ENCODE data around the gene SYNE2. TPM values are rescaled to one million over a fixed set of nuclear protein-coding genes. Genes with fewer than 3 reads are reported as not detected.

SYNE2 gene
- total RNA-seq, 1 donor from 2014 or later: 28.4 TPM

- H3K36me3 Mint-ChIP-seq (ENCODE audit: unreplicated experiment): peaks cover 2% of the 10 kb centered on the region
- H3K4me1 Mint-ChIP-seq (ENCODE audit: unreplicated experiment): peaks cover 50% of the 10 kb centered on the region
- H3K4me3 Mint-ChIP-seq (ENCODE audit: unreplicated experiment): no peak overlapping the region
- H3K27me3 Mint-ChIP-seq (ENCODE audit: unreplicated experiment): no peaks in the 10 kb centered on the region
- peak overlapping the region; percentile 38 for H3K27ac Mint-ChIP-seq (ENCODE audit: unreplicated experiment)
- H3K9me3 Mint-ChIP-seq (ENCODE audit: unreplicated experiment): no peaks in the 10 kb centered on the region
- TF ChIP-seq, protein P1, sequence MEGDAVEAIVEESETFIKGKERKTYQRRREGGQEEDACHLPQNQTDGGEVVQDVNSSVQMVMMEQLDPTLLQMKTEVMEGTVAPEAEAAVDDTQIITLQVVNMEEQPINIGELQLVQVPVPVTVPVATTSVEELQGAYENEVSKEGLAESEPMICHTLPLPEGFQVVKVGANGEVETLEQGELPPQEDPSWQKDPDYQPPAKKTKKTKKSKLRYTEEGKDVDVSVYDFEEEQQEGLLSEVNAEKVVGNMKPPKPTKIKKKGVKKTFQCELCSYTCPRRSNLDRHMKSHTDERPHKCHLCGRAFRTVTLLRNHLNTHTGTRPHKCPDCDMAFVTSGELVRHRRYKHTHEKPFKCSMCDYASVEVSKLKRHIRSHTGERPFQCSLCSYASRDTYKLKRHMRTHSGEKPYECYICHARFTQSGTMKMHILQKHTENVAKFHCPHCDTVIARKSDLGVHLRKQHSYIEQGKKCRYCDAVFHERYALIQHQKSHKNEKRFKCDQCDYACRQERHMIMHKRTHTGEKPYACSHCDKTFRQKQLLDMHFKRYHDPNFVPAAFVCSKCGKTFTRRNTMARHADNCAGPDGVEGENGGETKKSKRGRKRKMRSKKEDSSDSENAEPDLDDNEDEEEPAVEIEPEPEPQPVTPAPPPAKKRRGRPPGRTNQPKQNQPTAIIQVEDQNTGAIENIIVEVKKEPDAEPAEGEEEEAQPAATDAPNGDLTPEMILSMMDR (IDR thresholded peaks at IDR 0.05): no peak
- no peak for DNase-seq (ENCODE audit: extremely low spot score, unreplicated experiment)
Observed at GRCh38 chr14:63891148-63891975, 38.6 kb downstream of the SYNE2 start.

DNA sequence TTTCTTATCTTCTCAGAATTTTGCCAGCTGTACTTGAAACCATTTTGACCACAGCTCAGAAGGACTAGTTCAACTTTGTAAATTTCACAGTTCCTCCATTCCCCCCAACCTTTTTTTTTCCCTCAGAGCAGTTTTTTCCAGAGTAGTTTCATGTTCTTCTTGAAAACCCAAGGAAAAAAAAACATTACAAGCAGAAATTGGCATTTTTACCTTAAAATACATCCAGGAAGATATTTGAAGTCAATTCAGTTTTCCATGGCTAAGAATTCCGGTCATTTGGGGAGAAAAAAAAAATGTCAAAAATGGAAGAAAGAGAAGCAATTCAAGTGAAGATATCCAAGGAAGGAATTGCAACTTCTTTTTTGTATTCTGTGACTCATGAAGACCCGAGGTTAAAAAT lies 39.5 kb downstream of the SYNE2 start:
- TF ChIP-seq, protein P1 (IDR thresholded peaks at IDR 0.05): no peak

DNA sequence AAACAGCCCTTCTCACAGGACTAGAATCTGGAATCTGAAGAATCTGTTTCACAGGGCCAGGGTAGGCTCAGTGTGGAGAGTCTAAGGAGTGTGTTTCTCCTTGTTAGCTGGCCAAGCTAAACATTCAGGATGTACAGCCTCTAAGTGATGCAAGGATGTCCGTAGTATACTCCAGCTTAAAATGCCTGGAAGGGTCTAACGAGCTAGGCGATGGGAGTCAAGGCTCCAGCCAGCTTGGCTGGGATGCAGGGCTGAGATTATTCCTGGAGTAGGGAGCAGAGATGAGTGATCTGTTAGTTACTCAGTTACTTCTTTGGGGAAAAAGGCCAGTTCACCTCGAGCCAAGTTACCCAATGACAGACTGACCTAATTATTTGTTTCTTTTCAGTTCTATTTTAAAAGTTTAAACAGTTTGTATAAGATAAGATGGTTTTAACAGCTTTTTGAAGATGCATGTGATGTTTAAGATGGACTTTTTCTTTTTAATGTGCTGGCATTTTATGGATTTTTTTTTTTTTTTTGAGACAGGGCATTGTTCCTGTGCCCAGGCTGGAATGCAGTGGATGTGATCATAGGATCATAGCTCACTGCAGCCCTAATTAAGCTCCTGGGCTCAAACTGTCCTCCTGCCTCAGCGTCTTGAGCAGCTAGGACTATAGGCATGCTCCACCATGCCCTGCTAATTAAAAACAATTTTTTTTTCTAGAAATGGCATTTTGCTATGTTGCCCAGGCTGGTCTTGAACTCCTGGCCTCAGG lies 41.1 kb downstream of the SYNE2 start:
- H3K4me1 Mint-ChIP-seq (ENCODE audit: unreplicated experiment): peaks cover 71% of the 10 kb centered on the region
- H3K27me3 Mint-ChIP-seq (ENCODE audit: unreplicated experiment): no peaks in the 10 kb centered on the region
- DNase-seq (ENCODE audit: extremely low spot score, unreplicated experiment): no peak
- TF ChIP-seq, protein P1 (IDR thresholded peaks at IDR 0.05): no peak
- H3K4me3 Mint-ChIP-seq (ENCODE audit: unreplicated experiment): peak overlapping the region; percentile 37
- H3K27ac Mint-ChIP-seq (ENCODE audit: unreplicated experiment): peak overlapping the region; percentile 88
- no peaks in the 10 kb centered on the region for H3K9me3 Mint-ChIP-seq (ENCODE audit: unreplicated experiment)
- H3K36me3 Mint-ChIP-seq (ENCODE audit: unreplicated experiment): no peaks in the 10 kb centered on the region

More for the DNA sequence above, 39.5 kb downstream of the SYNE2 start:
- H3K36me3 Mint-ChIP-seq (ENCODE audit: unreplicated experiment): peaks cover 2% of the 10 kb centered on the region
- H3K27me3 Mint-ChIP-seq (ENCODE audit: unreplicated experiment): no peaks in the 10 kb centered on the region
- DNase-seq (ENCODE audit: extremely low spot score, unreplicated experiment): no peak
- H3K4me1 Mint-ChIP-seq (ENCODE audit: unreplicated experiment): peaks cover 58% of the 10 kb centered on the region
- no peaks in the 10 kb centered on the region for H3K9me3 Mint-ChIP-seq (ENCODE audit: unreplicated experiment)
- no peak overlapping the region for H3K4me3 Mint-ChIP-seq (ENCODE audit: unreplicated experiment)
- peak overlapping the region; percentile 88 for H3K27ac Mint-ChIP-seq (ENCODE audit: unreplicated experiment)

GRCh38 chr14:63895510-63895909 lies 42.7 kb downstream of the SYNE2 start:
- peak overlapping the region; percentile 93 for H3K27ac Mint-ChIP-seq (ENCODE audit: unreplicated experiment)
- H3K27me3 Mint-ChIP-seq (ENCODE audit: unreplicated experiment): no peaks in the 10 kb centered on the region
- TF ChIP-seq, protein P1 (IDR thresholded peaks at IDR 0.05): no peak
- no peaks in the 10 kb centered on the region for H3K9me3 Mint-ChIP-seq (ENCODE audit: unreplicated experiment)
- peaks cover 76% of the 10 kb centered on the region for H3K4me1 Mint-ChIP-seq (ENCODE audit: unreplicated experiment)
- DNase-seq (ENCODE audit: extremely low spot score, unreplicated experiment): no peak
- H3K4me3 Mint-ChIP-seq (ENCODE audit: unreplicated experiment): no peak overlapping the region
- H3K36me3 Mint-ChIP-seq (ENCODE audit: unreplicated experiment): peaks cover 3% of the 10 kb centered on the region

GRCh38 chr14:63896278-63896720 lies 43.5 kb downstream of the SYNE2 start:
- Mint-ChIP-seq H3K27ac (ENCODE audit: unreplicated experiment) (peak overlapping the region; percentile 93), H3K9me3 (ENCODE audit: unreplicated experiment) (no peaks in the 10 kb centered on the region), H3K4me3 (ENCODE audit: unreplicated experiment) (peak overlapping the region; percentile 30), H3K4me1 (ENCODE audit: unreplicated experiment) (peaks cover 77% of the 10 kb centered on the region), H3K36me3 (ENCODE audit: unreplicated experiment) (peaks cover 3% of the 10 kb centered on the region), H3K27me3 (ENCODE audit: unreplicated experiment) (no peaks in the 10 kb centered on the region)
- DNase-seq (ENCODE audit: extremely low spot score, unreplicated experiment): no peak
- TF ChIP-seq, protein P1 (IDR thresholded peaks at IDR 0.05): no peak

All from osteocyte (in vitro differentiated cells).